GM12878 (cell line): ENCODE results near the gene GPR52. TPM values are rescaled to one million over a fixed set of nuclear protein-coding genes. Genes with fewer than 3 reads are reported as not detected.

Experiments
- ATAC-seq: fragments of 200-7000 bp; cut with Tn5 transposase; 3 replicates; pipeline ENCODE4 v1.9.1; 2020; ENCODE audit warnings: mild to moderate bottlenecking, moderate library complexity
- BruUV-seq: library from RNA; stranded (reverse); fragments of 400-500 nt; replicated peaks from 2 replicates; lab custom pipeline; 2021; lab: Mats Ljungman, UMichigan
- CTCF ChIA-PET: fragments of 300-600 bp; sonication (Branson Sonifier 250); formaldehyde crosslinking; extraction: SDS; loops from one replicate; lab custom pipeline; 2021; ENCODE audit warnings: inconsistent platforms; lab: Yijun Ruan, JAX
- POLR2A ChIA-PET: fragments of 350-600 bp; formaldehyde crosslinking; extraction: SDS; loops from one replicate; lab custom pipeline; 2021; ENCODE audit warnings: inconsistent platforms; lab: Charles Lee
- RAD21 ChIA-PET: fragments of 300-600 bp; sonication (Branson Sonifier 250); formaldehyde crosslinking; loops from one replicate; lab custom pipeline; 2023; ENCODE audit warnings: antibody characterized with exemption; ENCODE audit not compliant: unreplicated experiment; lab: Charles Lee
- SMC1A ChIA-PET: fragments of 300-600 bp; sonication (Branson Sonifier 250); formaldehyde crosslinking; loops from one replicate; lab custom pipeline; 2023; ENCODE audit not compliant: unreplicated experiment, uncharacterized antibody; lab: Charles Lee
- DNase-seq: peaks from one replicate; pipeline ENCODE4 v3.0.0-alpha.2; 2011; ENCODE audit warnings: low read depth, low spot score
- FAIRE-seq: peaks from 3 replicates; lab custom pipeline; 2011; peaks lifted over from hg19 to GRCh38; lab: Jason Lieb, UNC
- H2AFZ ChIP-seq: 2 replicates; pipeline ENCODE4 v1.6.0; 2011; ENCODE audit warnings: low read depth, low read length, control low read depth; ENCODE audit not compliant: control insufficient read depth
- H3K27ac ChIP-seq: 2 replicates; pipeline ENCODE4 v1.5.1; 2011; ENCODE audit warnings: control low read depth; ENCODE audit not compliant: control insufficient read depth, insufficient read depth
- H3K27me3 ChIP-seq, 2 experiments: replicated peaks in 1 of 2; 2 replicates each; pipeline versions ENCODE4 v1.6.0 to v1.6.1; 2011; ENCODE audit warnings: low read length in 1 of 2; ENCODE audit not compliant: control insufficient read depth in 2 of 2, insufficient read depth in 2 of 2
- H3K36me3 ChIP-seq, 2 experiments: 2 replicates each; pipeline ENCODE4 v1.5.1; 2011; ENCODE audit warnings: low read length in 1 of 2; ENCODE audit not compliant: control insufficient read depth in 2 of 2, insufficient read depth in 2 of 2
- H3K4me1 ChIP-seq: 2 replicates; pipeline ENCODE4 v1.6.1; 2011; ENCODE audit warnings: mild to moderate bottlenecking, low read length, moderate library complexity, mixed read lengths; ENCODE audit not compliant: control insufficient read depth, insufficient read depth
- H3K4me2 ChIP-seq: 2 replicates; pipeline ENCODE4 v1.6.0; 2011; ENCODE audit warnings: control low read depth; ENCODE audit not compliant: control insufficient read depth, insufficient read depth
- H3K4me3 ChIP-seq: fragments of 200-600 bp; sonication (generic); 2 replicates; pipeline ENCODE4 v1.5.1; 2016
- H3K79me2 ChIP-seq: 2 replicates; pipeline ENCODE4 v1.6.0; 2011; ENCODE audit warnings: low read length; ENCODE audit not compliant: control insufficient read depth, insufficient read depth
- H3K9ac ChIP-seq: 2 replicates; pipeline ENCODE4 v1.8.0; 2011; ENCODE audit warnings: low read length, control low read depth, mixed read lengths; ENCODE audit not compliant: control insufficient read depth, insufficient read depth
- H3K9me3 ChIP-seq: replicated peaks from 3 replicates; pipeline ENCODE4 v1.5.1; 2011; ENCODE audit warnings: mild to moderate bottlenecking, low read length; ENCODE audit not compliant: control insufficient read depth, insufficient read depth
- H4K20me1 ChIP-seq: 2 replicates; pipeline ENCODE4 v1.6.0; 2011; ENCODE audit not compliant: control insufficient read depth, insufficient read depth
- BHLHE40 ChIP-seq, 2 experiments: fragments of 450-650 bp in 1 of 2; IDR thresholded peaks; 2 replicates each; pipeline ENCODE4 v1.6.1; 2011 to 2017; ENCODE audit warnings: low read depth in 2 of 2, borderline replicate concordance in 1 of 2, improper control_type of control experiment in 1 of 2, low read length in 1 of 2, mild to moderate bottlenecking in 1 of 2
- CBFB ChIP-seq: IDR thresholded peaks from 2 replicates; pipeline ENCODE4 v1.6.1; 2016; ENCODE audit warnings: antibody characterized with exemption, low read depth
- MXI1 ChIP-seq: fragments of 150-350 bp; IDR thresholded peaks from 2 replicates; pipeline ENCODE4 v1.6.1; 2011; ENCODE audit warnings: low read depth, mild to moderate bottlenecking, inconsistent platforms, low read length, improper control_type of control experiment
- SIX5 ChIP-seq: IDR thresholded peaks from 2 replicates; pipeline ENCODE4 v1.6.1; 2011; ENCODE audit warnings: mild to moderate bottlenecking, low read depth, low read length, moderate library complexity; ENCODE audit not compliant: severe bottlenecking
- TCF7 ChIP-seq: IDR thresholded peaks from 2 replicates; pipeline ENCODE4 v1.6.1; 2014; ENCODE audit warnings: antibody characterized with exemption, borderline replicate concordance
- in situ Hi-C: fragments of 300-500 bp; cut with MboI; formaldehyde crosslinking; loops from 9 replicates; pipeline ENCODE4 v1.14.3; 2018; ENCODE audit warnings: mixed read lengths
- intact Hi-C: fragments of 100-400 bp; cut with micrococcal nuclease; formaldehyde crosslinking; loops from one replicate; pipeline ENCODE4 v1.14.2; 2022; ENCODE audit not compliant: unreplicated experiment
- polyA plus RNA-seq, 11 experiments: library from polyadenylated mRNA; depleted of rRNA in 4 of 11; unstranded in 6 of 11; stranded (reverse) in 5 of 11; fragments of >200 nt; fragmentation: Nextera tagmentation in 4 of 11; fragmentation: Illumina TruSeq in 1 of 11; extraction: Ambion mirVana in 4 of 11; extraction: Trizol in 1 of 11; gene quantifications; 1 replicate in 1 of 11; 2 replicates in 10 of 11; pipeline versions ENCODE4 v1.2.1 to v1.2.3, GENCODE V29; 2011 to 2016; ENCODE audit warnings: inconsistent platforms in 2 of 11, missing spikeins in 2 of 11, low read depth in 1 of 11
- total RNA-seq, 4 experiments: library from RNA; depleted of rRNA in 3 of 4; stranded (reverse); fragments of >200 nt in 3 of 4; fragmentation: Illumina TruSeq in 1 of 4; extraction: Trizol in 1 of 4; gene quantifications; 2 replicates each; pipeline versions ENCODE4 v1.2.1 to v1.2.3, GENCODE V29; 2013 to 2021
- TF ChIP-seq, protein P1 (sequence below): fragments of 450-650 bp; IDR thresholded peaks from 2 replicates; pipeline ENCODE4 v1.6.1; 2018; ENCODE audit warnings: borderline replicate concordance, mild to moderate bottlenecking; ENCODE audit not compliant: partially characterized antibody

Gene GPR52
- total and polyA plus RNA-seq, 10 of the 15 experiments (the other 5 are each of a cell fraction or from before 2014, with no cell fraction given), result 0.20 to 16.4 (median 3.2) TPM; not detected in 4

- in situ Hi-C loops, result no loop called here
- intact Hi-C loops, result no loop called here
- H2AFZ ChIP-seq, result no peak overlapping the region
- no peaks in the 10 kb centered on the region for H3K9me3 ChIP-seq
- DNase-seq (no peak), FAIRE-seq (no peak), ATAC-seq (no peak)
- no peak overlapping the region for H3K4me3 ChIP-seq
- no peaks in the 10 kb centered on the region for H4K20me1 ChIP-seq
- POLR2A ChIA-PET, result no interaction called here
- no peaks in the 10 kb centered on the region for H3K36me3 ChIP-seq
- SMC1A ChIA-PET, result no interaction called here
- H3K27me3 ChIP-seq, result no peaks in the 10 kb centered on the region
- TF ChIP-seq BHLHE40 (IDR thresholded peaks at IDR 0.05; ENCODE audit: borderline replicate concordance in 1 of 2, low read depth in 2 of 2, low read length in 1 of 2) (no peak), TCF7 (no peak), SIX5 (no peak), MXI1 (no peak), CBFB (no peak)
- TF ChIP-seq, protein P1, sequence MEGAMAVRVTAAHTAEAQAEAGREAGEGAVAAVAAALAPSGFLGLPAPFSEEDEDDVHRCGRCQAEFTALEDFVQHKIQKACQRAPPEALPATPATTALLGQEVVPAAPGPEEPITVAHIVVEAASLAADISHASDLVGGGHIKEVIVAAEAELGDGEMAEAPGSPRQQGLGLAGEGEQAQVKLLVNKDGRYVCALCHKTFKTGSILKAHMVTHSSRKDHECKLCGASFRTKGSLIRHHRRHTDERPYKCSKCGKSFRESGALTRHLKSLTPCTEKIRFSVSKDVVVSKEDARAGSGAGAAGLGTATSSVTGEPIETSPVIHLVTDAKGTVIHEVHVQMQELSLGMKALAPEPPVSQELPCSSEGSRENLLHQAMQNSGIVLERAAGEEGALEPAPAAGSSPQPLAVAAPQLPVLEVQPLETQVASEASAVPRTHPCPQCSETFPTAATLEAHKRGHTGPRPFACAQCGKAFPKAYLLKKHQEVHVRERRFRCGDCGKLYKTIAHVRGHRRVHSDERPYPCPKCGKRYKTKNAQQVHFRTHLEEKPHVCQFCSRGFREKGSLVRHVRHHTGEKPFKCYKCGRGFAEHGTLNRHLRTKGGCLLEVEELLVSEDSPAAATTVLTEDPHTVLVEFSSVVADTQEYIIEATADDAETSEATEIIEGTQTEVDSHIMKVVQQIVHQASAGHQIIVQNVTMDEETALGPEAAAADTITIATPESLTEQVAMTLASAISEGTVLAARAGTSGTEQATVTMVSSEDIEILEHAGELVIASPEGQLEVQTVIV, result no peak
- no peak overlapping the region for H3K9ac ChIP-seq
- BruUV-seq, result no TSS peak
- no peak overlapping the region for H3K4me2 ChIP-seq
- no peak overlapping the region for H3K27ac ChIP-seq
- no peaks in the 10 kb centered on the region for H3K4me1 ChIP-seq
- CTCF ChIA-PET, result interaction anchor here (0.6 to 0.7 kb wide), 2 partner anchors 14 to 352 kb away, joined by 3 read pairs; no protein-coding TSS in a partner anchor
- RAD21 ChIA-PET, result no interaction called here
- H3K79me2 ChIP-seq, result no peaks in the 10 kb centered on the region
These were observed 19.0 kb upstream of the GPR52 start for GRCh38 chr1:174428739-174429138.
